GM21825 (cell line): ENCODE data around the gene TMEM176A.
"Not testable (repeated sequence)": the region's sequence is repeated elsewhere in the genome, so short reads cannot be mapped to it uniquely, and the experiment has no call there.

Source experiments
- ATAC-seq: cut with Tn5 transposase; IDR thresholded peaks from one replicate; pipeline ENCODE4 v1.9.1; 2021; ENCODE audit warnings: mild to moderate bottlenecking, moderate library complexity; ENCODE audit not compliant: unreplicated experiment

The TMEM176A gene

DNA sequence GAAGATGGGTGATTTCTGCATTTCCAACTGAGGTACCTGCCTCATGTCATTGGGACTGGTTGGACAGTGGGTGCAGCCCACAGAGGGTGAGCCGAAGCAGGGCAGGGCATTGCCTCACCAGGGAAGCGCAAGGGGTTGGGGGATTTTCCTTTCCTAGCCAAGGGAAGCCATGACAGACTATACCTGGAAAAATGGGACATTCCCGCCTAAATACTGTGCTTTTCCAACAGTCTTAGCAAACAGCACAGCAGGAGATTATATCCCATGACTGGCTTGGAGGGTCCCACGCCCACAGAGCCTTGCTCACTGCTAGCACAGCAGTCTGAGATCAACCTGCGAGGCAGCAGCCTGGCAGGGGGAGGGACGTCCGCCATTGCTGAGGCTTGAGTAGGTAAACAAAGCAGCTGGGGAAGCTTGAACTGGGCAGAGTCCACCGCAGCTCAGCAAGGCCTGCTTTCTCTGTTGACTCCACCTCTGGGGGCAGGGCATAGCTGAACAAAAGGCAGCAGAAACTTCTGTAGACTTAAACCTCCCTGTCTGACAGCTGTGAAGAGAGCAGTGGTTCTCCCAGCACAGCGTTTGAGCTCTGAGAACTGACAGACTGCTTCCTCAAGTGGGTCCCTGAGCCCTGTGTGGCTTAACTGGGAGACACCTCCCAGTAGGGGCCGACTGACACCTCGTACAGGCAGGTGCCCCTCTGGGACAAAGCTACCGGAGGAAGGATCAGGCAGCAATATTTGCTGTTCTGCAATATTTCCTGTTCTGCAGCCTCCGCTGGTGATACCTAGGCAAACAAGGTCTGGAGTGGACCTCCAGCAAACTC, 7.3 kb downstream of the TMEM176A start:
- not testable (repeated sequence) for ATAC-seq

DNA sequence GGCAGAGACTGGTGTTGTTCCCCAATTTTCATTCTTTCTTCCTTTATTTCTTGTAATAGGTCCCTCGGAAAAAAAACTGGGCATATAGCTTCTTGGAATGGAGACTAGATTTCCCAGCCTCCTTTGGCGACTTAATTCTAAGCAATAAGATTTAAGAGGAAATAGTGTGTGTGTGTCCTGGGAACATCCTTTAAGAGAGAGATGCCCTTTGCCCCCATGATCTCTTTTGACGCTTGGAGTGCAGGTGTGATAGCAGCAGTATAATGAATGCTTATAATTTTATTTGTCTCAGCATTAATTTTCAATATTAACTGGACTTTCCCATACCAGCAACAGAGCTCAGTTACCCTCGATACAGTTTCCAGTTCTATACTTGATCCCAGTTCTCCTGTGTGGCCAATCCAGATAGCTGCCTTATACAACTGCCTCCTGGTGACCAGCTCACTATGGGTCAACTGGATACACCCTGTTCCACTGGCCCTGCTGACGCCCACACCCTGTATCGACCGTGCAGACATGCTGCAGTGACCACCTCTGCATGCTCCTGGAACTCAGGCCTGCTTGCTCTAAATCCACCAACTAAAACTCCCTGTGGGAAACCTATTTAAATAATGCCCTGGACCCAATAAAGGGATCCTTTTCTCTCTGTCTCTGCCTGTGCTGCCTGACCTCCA, 13.9 kb downstream of the TMEM176A start:
- no peak for ATAC-seq

DNA sequence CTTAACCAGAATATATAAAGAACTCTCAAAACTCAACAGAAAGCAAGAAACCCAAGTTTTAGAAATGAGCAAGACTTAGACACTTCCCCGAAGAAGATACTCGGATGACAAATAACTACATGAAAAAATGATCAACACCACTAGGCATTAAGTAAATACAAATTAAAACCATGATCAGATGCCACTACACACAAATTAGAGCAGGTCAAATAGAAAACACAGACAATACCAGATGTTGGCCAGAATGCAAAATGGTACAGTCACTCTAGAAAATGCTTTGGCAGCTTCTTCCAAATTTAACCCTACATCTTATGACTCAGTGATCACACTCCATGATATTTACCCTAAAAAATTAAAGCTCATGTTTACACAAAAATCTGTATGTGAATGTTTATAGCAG, 18.4 kb downstream of the TMEM176A start:
- no peak for ATAC-seq

DNA sequence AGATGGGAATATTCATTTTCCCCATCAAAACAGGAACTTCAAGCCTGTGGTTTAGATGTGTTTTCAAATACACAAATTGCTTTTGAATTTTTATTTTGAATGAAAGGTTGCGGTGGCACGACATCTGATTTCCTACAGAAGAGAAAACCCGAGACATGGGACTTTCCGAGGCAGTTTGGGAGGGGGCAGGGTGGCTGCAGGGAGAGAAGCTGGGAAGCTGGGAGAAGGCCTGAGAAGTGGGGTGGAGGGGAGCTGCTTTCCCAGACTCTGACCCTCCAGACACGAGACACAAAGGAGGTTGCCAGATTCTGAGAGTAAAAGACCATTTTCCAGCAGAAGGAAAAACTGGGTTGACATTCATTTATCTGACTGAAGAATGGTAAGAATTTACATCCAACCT, 19.6 kb downstream of the TMEM176A start:
- no peak for ATAC-seq

DNA sequence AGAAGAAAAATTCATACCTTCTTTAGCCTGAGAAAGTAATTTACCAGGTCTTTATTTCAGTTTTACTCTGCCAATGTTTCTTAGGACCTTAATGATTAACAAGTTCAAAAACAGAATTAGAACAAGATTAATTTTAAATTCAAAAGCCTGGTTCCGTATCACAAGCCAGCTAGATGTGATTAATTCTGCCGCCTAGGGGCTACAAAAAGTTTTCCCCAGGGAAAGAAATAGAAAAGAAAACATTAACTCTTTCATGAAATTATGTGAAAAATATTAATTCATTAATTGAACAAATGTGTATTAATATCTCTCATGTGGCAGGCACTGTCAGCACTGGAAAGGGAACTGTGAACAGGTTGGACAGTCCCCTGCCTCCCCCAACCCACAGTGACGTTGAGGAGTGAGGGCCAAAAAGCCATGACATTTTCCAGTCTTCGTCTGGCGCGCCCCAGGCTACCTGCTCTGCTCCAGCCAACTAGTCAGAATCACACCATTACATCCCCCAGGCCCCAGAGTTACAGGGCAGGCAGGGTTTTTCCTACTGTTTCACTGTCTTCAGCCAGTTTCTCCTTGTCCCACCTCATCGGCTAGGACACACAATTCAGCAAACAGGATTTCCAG, 20.1 kb downstream of the TMEM176A start:
- ATAC-seq: no peak

DNA sequence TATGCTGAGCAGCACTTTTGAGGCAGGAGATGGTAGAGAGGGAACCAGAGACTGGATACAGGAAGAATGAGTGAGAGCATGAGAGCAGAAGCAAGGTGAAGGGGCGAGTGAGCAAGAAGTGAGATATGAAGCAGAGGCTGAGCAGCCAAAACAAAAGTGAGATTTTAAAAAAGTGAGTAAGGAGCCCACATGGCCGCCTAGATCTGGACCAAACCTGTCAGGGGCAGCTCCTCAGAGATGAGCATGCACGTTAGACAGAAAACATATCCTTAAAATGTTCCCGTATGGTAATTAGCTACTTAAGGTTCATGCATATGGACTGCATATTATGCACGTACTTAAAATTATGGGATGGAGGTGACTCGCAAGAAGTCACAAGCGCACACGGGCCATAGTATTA, 22.5 kb downstream of the TMEM176A start:
- ATAC-seq: no peak

DNA sequence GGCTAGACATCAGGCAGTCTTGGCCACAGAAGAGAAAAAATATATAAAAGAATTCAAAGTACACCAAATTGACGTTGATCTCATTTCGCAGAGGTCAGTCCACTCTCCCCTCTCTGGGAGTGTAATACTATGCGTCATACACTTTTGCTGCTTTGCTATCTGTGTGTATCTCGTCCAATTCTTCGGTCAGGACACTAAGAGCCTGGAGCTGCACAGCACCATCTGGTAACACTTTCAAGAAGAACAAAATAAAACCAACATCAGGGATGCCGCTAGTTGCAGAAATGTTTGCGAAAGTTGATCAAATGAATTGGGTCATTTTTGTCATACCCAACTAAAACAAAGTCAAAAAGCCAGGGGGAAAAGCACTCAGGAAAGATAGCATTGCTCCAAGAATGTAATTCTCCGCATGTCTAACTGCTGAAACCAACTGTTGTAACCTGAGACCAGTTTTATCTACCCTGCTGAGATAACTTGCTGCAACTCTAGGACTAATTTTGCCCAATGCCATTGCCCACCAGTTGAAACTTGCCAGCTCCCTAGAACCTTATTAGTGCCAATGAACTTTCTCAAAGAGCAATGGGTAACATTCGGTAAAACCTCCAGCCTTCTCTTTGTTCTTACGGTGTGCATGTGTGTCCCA, 23.0 kb downstream of the TMEM176A start:
- no peak for ATAC-seq

DNA sequence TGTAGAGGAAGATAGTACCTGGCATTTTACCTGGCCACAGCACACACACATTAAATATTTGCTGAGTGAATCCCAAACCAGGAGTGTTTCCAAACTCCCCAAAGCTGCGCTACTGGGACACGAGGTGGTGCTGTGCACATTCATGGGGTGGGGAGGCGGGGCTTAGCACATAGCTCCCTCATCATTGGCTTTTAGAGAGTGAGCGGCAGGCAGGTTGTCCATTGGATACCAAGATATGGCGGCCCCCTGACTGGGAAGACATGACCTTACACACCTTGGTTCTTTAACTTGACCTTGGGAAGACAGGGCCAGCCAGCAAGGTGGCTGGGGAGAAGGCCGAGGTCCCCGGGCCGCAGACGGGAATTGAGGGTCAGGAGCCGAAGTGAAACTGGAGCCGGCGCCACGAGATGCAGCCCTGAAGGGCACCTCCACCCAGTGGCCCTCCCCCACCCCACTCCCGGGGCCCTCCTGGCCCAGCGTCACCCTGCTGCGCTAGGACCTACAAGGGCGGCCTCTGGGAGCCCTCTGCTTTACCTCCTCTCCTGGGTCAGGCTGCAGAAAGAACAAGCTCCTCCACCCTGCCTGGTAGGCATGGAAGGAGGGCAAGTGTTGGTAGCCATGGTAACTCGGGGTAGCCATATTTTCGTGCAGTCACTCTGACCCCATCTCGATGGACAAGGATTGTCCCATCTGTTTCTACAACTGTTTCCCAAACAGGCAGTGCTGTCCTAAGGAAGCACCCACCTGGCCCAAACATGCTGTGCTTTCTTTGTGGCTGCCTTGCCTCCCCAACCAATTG, 24.0 kb downstream of the TMEM176A start:
- no peak for ATAC-seq

DNA sequence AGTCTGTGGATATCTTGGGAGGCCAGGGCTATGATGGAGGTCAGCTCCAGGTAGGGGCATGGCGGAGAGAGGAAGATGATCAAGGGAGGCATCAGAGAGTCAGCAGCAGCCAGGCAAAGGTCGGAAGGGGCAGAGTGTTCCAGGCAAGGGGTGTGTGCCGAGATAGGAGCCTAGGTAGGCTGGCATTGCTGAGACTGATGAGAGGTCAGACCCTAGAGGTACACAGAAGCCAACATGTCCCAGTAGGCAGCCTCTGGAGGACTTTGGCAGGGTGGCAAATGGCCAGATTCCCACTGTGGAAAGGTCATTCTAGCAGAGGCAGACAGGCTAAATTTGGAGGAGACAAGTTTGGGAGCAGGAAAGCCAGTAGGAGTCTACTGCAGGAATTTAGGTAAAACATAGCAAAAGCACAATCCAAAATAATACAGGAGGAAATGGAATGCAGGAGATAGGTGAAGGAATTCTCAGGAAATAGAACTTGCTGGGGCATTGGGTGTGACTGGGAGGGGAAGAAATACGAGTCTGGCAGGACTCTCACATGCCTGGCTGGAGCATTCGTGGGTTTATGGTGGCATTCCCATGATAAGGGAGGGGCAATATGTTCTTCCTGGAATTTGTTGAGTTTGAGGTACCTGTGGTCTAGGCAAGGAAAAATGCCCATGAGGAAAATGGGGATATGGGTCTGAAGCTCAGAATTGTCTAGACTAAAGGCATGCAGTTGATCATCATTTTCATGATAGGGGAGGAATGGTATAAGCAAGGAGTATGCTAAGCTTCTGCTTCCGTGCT, 25.7 kb downstream of the TMEM176A start:
- ATAC-seq: no peak

DNA sequence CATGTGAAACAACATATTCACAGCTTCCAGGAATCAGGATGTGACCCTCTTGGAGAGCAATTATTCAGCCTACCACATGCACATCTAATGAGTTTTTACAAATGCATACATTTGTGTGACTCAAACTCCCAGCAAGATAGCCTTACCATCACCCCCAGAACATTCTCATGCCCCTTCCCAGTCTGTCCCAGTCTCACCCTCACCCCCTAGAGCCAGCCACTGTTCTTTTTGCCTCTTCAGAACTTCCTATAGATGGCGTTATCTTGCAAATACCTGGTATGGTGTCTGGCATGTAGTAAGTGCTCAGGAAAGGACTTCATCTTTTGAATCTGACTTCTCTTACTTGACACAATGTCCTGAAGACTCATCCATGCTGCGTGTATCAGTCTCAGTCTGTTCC, 27.8 kb downstream of the TMEM176A start:
- ATAC-seq: no peak

DNA sequence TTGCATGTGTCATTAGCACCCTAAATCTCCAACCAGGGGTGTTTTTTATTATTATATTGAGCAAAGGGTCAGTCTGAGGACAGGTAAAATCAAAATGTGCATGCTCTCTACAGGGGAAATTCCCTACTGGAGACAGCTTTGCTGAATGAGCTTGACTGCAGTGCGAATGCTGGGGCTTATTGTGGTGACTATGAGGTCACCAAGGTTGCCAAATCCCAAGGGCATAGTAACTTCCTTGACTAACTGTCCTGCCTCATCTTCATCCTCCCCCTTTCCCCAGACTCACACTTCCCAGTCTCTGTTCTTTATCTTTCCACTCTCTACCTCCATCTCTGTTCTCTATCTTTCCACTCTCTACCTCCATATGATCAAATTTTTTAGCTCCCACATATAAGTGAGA, 28.9 kb downstream of the TMEM176A start:
- no peak for ATAC-seq

DNA sequence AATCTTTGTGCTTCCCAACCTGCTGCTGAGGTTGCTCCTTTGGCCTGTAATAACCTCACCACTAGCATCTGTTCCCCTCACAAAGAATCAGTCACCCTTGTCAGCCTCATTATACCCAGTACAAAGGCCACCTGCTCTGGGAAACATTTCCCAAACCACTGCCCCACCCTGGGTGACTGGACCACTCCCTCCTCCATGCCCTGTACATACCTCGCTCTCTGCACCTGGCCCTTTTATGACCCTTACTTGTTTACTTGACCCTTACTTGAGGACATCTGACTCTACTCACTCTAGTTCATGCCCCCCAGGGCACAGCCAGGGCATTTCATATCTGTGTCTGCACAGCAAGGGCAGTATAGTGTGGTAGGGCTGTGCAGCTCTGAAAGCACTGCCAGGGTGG, 30.4 kb downstream of the TMEM176A start:
- no peak for ATAC-seq

DNA sequence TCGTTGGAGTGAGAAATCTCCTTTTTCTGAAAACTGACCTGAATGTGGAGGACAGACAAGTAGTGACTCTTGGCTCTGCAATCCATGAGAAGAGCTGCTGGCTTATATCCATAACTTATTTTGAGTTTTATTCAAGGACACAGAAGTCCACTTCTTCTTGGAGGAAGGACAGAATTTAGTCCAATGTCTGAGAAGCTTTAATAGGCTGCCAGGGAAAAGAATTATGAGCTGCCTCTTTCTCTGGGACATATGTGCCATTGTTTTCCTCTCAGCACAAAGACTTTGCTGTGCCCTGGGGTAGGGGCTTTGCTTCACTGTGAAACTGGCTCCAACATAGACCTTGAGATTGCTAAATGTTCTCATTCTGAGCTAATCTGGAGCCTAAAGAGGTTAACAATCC, 31.3 kb downstream of the TMEM176A start:
- no peak for ATAC-seq

DNA sequence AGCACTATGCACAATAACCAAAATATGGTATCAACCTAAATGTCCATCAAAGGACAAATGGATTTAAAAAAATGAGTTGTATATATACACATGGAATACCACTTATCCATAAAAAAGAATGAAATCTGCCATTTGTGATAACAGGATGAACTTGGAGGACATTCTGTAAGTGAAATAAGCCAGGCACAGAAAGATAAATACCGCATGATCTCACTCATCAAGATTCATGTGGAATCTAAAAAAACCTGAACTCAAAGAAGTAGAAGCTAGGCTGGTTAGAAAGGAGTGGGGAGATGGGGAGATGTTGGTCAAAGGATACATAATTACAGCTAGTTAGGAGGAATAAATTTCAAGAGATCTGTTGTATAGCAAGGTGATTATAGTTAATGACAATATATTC, 34.5 kb downstream of the TMEM176A start:
- no peak for ATAC-seq

DNA sequence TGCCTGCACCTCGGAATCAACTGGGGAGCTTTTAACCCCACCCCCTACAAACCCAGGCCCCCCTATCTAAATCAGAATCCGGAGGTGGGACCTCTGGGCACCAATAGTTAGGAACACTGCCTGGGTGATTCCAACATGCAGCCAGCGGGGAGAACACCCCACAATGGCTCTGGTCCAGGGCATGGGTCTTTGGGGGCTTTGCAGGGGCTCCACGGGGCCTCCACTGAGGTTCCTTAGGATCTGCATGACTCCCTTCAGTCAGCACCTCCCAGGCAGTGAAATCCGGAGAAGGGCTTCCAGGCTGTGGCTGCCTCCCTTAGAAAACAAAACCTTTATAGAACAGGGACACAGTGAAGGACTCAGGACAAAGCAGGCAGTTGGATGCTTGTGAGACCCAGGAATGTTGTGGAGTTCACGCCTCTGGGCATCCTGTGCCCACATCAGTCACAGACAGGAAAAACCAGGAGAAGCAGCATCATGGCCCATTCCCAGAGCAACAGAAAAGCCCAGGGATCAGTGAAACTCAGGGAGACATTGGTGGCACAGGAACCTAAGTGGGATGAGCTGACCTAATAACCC, 35.2 kb downstream of the TMEM176A start:
- ATAC-seq: no peak

DNA sequence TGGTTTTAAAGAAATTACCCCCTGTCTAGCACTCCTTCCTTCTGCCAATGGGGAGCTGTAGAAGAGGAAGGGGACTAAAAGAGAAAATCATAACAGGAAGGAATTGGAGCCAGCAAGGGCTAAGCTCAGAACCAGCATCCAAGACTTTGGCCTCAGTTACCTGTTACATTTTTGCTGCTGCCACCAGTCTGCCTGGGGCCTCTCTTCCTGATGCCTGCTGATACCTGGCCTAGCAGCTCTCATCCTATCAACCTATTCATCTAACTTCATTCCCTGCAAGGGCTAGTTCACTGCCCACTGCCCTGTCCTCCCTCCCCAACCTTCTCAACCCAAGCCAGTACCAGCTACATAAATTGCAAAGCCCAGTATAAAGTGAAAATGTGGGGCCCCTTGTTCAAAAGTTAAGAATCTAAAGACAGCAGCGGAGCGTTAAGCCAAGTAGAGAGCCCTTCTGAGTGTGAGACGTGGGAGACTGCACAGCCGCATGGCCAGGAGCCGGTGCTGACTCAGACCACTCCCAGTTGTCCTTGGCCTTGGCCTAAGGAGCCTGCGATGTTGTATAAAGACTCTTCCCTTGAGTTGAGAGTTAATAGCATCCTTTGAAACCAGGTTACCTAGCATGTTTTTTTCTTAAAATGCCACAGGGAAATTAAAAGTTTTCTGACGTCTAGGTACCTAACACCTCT, 38.5 kb downstream of the TMEM176A start:
- ATAC-seq: no peak

DNA sequence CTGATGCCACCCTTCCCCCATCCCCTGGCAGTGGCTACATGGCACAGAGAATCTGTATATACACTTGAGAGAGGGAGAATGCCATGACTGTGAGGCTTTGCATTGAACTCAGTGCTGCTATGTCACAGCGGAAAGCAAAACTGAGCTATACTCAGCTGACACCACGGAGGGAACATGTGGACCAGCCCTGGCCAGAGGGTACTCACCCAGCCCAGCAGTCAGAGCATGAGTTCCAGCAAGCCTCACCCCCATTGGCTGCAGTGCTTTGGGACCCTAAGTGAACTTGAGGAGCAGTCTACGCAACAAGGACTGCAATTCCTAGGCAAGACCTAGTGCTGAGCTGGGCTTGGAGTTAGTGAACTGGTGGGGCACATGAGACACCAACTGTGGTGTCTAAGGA, 41.4 kb downstream of the TMEM176A start:
- ATAC-seq: no peak

DNA sequence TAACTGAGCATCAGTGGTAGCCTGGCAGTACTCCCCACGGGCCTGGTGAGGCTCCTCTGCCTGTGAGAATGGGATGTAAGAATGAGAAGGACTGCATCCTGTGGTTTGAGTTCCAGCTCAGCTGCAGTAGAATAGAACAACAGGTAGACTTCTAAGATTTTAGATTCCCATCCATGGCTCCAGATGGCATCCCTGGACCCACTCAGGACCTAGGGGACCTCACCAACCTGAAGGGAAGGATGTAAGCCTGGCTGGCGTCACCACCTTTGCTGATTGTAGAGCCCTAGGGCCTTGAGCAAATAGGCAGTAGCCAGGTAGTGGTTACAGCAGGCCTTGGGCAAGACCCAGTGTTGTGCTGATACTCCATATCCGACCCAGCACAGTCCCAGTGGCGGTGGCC, 42.1 kb downstream of the TMEM176A start:
- ATAC-seq: no peak

DNA sequence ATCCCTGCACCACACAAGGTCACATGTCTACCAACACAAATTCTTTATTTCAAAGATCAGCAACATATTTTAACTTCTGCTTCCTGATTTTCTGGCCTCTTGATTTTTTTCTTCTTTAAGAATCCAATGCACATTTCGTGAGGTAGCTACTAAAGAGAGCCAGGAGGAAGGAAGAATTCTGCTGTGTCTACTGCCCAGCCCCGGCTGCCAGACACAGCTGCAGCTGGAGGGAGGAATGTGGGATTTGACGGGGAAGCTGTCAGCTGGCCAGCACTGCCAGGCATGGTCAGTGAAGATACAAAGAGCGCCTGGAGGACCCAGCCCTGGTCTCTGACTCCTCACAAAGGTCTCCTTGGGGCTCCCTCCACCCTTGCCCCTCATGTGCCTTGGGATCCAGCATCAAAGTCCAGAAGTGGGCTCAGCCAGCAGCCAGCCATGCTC, 44.9 kb downstream of the TMEM176A start:
- no peak for ATAC-seq
